ENCODE results near the gene GPR25. TPM values are rescaled to one million over a fixed set of nuclear protein-coding genes. Genes with fewer than 3 reads are reported as not detected.

GPR25 gene
- total RNA-seq, 3 donors from 2014 or later = not detected

DNA sequence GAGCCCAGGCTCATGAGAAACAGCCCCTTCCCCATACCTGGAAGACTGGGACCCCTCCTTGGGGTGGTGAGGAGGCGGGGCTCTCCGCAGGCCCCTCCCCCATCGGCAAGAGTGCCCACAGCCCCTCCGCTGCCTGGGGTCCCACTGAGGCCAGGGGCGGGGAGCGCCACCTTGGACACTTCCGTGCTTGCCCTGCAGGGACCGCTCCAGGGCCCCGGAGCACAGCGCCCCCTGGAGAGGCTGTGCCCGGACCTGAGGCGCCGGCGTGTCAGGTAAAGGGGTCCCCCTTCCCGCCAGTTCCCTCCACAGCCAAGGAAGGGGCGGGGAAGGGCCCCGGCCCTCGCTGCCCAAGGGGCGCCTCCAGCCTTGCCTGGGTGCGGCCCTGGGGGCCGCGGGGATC is 43.4 kb downstream of the GPR25 start:
- no peaks in the 10 kb centered on the region for H3K9me3 ChIP-seq
- TF ChIP-seq, protein P1, sequence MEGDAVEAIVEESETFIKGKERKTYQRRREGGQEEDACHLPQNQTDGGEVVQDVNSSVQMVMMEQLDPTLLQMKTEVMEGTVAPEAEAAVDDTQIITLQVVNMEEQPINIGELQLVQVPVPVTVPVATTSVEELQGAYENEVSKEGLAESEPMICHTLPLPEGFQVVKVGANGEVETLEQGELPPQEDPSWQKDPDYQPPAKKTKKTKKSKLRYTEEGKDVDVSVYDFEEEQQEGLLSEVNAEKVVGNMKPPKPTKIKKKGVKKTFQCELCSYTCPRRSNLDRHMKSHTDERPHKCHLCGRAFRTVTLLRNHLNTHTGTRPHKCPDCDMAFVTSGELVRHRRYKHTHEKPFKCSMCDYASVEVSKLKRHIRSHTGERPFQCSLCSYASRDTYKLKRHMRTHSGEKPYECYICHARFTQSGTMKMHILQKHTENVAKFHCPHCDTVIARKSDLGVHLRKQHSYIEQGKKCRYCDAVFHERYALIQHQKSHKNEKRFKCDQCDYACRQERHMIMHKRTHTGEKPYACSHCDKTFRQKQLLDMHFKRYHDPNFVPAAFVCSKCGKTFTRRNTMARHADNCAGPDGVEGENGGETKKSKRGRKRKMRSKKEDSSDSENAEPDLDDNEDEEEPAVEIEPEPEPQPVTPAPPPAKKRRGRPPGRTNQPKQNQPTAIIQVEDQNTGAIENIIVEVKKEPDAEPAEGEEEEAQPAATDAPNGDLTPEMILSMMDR (IDR thresholded peaks at IDR 0.05) = no peak
- intact Hi-C loops (cut with DNase I, micrococcal nuclease) = no loop called here
- H3K4me3 ChIP-seq = no peak overlapping the region
- peaks cover 15% of the 10 kb centered on the region for H3K4me1 ChIP-seq (ENCODE audit: low read depth)
- H3K36me3 ChIP-seq (ENCODE audit: low read depth) = no peaks in the 10 kb centered on the region
- ATAC-seq (peak; percentile 6), DNase-seq (peak in 1 of 3 donors; percentile 49)

GRCh38 chr1:200916681-200917080 is 43.9 kb downstream of the GPR25 start:
- TF ChIP-seq, protein P1 (IDR thresholded peaks at IDR 0.05) = no peak
- peak; percentile 4 for ATAC-seq

GRCh38 chr1:200917291-200917817 is 44.6 kb downstream of the GPR25 start:
- DNase-seq (peak in 2 of 3 donors; percentile 36 to 61), ATAC-seq (peak; percentile 65)
- intact Hi-C loops (cut with DNase I, micrococcal nuclease) = no loop called here
- TF ChIP-seq, protein P1 (IDR thresholded peaks at IDR 0.05) = no peak
- no peaks in the 10 kb centered on the region for H3K36me3 ChIP-seq (ENCODE audit: low read depth)
- no peak overlapping the region for H3K4me3 ChIP-seq
- peaks cover 12% of the 10 kb centered on the region for H3K4me1 ChIP-seq (ENCODE audit: low read depth)
- no peaks in the 10 kb centered on the region for H3K9me3 ChIP-seq

More at GRCh38 chr1:200916681-200917080, 43.9 kb downstream of the GPR25 start:
- H3K4me3 ChIP-seq = no peak overlapping the region
- no peaks in the 10 kb centered on the region for H3K9me3 ChIP-seq
- H3K36me3 ChIP-seq (ENCODE audit: low read depth) = no peaks in the 10 kb centered on the region
- peaks cover 15% of the 10 kb centered on the region for H3K4me1 ChIP-seq (ENCODE audit: low read depth)
- peak in 1 of 3 donors; percentile 41 for DNase-seq
- intact Hi-C loops (cut with DNase I, micrococcal nuclease) = no loop called here

GRCh38 chr1:200918006-200918405 is 45.2 kb downstream of the GPR25 start:
- intact Hi-C loops (cut with DNase I, micrococcal nuclease) = no loop called here
- no peaks in the 10 kb centered on the region for H3K36me3 ChIP-seq (ENCODE audit: low read depth)
- DNase-seq = no peak
- TF ChIP-seq, protein P1 (IDR thresholded peaks at IDR 0.05) = no peak
- ATAC-seq = no peak
- H3K4me3 ChIP-seq = no peak overlapping the region
- peaks cover 11% of the 10 kb centered on the region for H3K4me1 ChIP-seq (ENCODE audit: low read depth)
- H3K9me3 ChIP-seq = no peaks in the 10 kb centered on the region

DNA sequence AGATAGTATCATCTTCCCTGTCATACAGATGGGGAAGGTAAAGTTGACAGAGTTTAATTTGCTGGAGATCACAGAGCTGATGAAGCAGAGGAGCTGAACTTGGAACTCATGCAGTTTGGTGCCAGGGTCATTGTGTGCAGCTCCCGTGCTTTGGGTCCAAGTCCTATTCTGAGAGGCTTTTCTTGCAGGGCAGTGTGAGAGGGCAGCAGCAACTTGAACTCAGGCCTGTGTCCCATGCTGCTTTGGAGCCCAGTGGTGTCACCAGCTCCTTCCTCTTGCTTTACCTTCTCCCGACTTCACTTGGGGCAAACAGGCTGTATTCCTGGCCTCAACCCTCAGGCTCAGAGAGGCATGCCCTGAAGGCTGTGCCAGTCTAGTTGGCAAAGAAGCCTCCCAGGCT is 46.6 kb downstream of the GPR25 start:
- intact Hi-C loops (cut with DNase I, micrococcal nuclease) = no loop called here
- no peaks in the 10 kb centered on the region for H3K9me3 ChIP-seq
- no peaks in the 10 kb centered on the region for H3K36me3 ChIP-seq (ENCODE audit: low read depth)
- DNase-seq (no peak), ATAC-seq (no peak)
- peaks cover 11% of the 10 kb centered on the region for H3K4me1 ChIP-seq (ENCODE audit: low read depth)
- no peak overlapping the region for H3K4me3 ChIP-seq
- TF ChIP-seq, protein P1 (IDR thresholded peaks at IDR 0.05) = no peak
